K562 (cell line): ENCODE measurements around the gene ZNF584. TPM values are rescaled to one million over a fixed set of nuclear protein-coding genes. Genes with fewer than 3 reads are reported as not detected.
"Not testable (repeated sequence)": the region's sequence is repeated elsewhere in the genome, so short reads cannot be mapped to it uniquely, and the experiment has no call there.

ENCODE experiments used
- ATAC-seq: fragments of 200-7000 bp; cut with Tn5 transposase; 3 replicates; pipeline ENCODE4 v1.9.1; 2020; ENCODE audit warnings: moderate library complexity
- BruUV-seq: library from RNA; stranded (reverse); fragments of 400-500 nt; replicated peaks from 2 replicates; lab custom pipeline; 2021; lab: Mats Ljungman, UMichigan
- CTCF ChIA-PET: fragments of 300-600 bp; formaldehyde crosslinking; extraction: SDS; loops from one replicate; lab custom pipeline; 2021; ENCODE audit warnings: low intra/inter-chr PET ratio; lab: Yijun Ruan, JAX
- POLR2A ChIA-PET: fragments of 300-600, 350-650 bp; sonication (Branson Sonifier 250); formaldehyde crosslinking; extraction: SDS; loops from one replicate; lab custom pipeline; 2021; ENCODE audit warnings: antibody characterized with exemption, inconsistent platforms; lab: Yijun Ruan, JAX
- DNase-seq, 4 experiments: peaks; one replicate each; pipeline versions ENCODE4 v3.0.0 to v3.0.0-alpha.2; 2011 to 2018; ENCODE audit warnings: low spot score in 3 of 4, mixed read lengths in 3 of 4; ENCODE audit errors: extremely low read depth in 1 of 4
- FAIRE-seq: peaks from 2 replicates; lab custom pipeline; 2011; peaks lifted over from hg19 to GRCh38; lab: Jason Lieb, UNC
- H2AFZ ChIP-seq: 2 replicates; pipeline ENCODE4 v1.6.0; 2011; ENCODE audit warnings: low read depth, low read length, control low read depth, inconsistent platforms
- H3K27ac ChIP-seq: fragments of 200-600 bp; 3 replicates; pipeline ENCODE4 v1.8.0; 2011; ENCODE audit warnings: low read depth, mild to moderate bottlenecking, control low read depth, inconsistent platforms, low read length, moderate library complexity, mixed read lengths; ENCODE audit errors: extremely low read depth
- H3K27me3 ChIP-seq, 2 experiments: fragments of 300-600 bp in 1 of 2; 2 replicates in 1 of 2; 3 replicates in 1 of 2; pipeline versions ENCODE4 v1.6.0 to v1.8.0; 2011; ENCODE audit warnings: inconsistent platforms in 2 of 2, low read length in 2 of 2, mild to moderate bottlenecking in 1 of 2, mixed read lengths in 1 of 2, moderate library complexity in 1 of 2; ENCODE audit not compliant: control insufficient read depth in 2 of 2, insufficient read depth in 2 of 2
- H3K36me3 ChIP-seq: fragments of 300-600 bp; 3 replicates; pipeline ENCODE4 v1.8.0; 2011; ENCODE audit warnings: mild to moderate bottlenecking, low read length, inconsistent platforms; ENCODE audit not compliant: control insufficient read depth, insufficient read depth
- H3K4me1 ChIP-seq, 2 experiments: fragments of 200-600 bp in 1 of 2; replicated peaks in 1 of 2; 2 replicates in 1 of 2; 3 replicates in 1 of 2; pipeline versions ENCODE4 v1.5.1 to v1.8.0; 2011; ENCODE audit warnings: inconsistent platforms in 2 of 2, low read length in 2 of 2, mild to moderate bottlenecking in 1 of 2, mixed read lengths in 1 of 2, moderate library complexity in 1 of 2; ENCODE audit not compliant: control insufficient read depth in 2 of 2, insufficient read depth in 2 of 2
- H3K4me2 ChIP-seq: 2 replicates; pipeline ENCODE4 v1.6.1; 2011; ENCODE audit warnings: low read length, control low read depth, inconsistent platforms, mixed read lengths; ENCODE audit not compliant: insufficient read depth
- H3K4me3 ChIP-seq: fragments of 200-600 bp; sonication (generic), shearing (Covaris generic); 2 replicates; pipeline ENCODE4 v1.5.1; 2016; ENCODE audit warnings: control low read depth, inconsistent platforms
- H3K79me2 ChIP-seq: fragments of 200-600 bp; 3 replicates; pipeline ENCODE4 v1.8.0; 2011; ENCODE audit warnings: low read length, inconsistent platforms; ENCODE audit not compliant: control insufficient read depth, insufficient read depth
- H3K9ac ChIP-seq, 2 experiments: 2 replicates each; pipeline versions ENCODE4 v1.6.0 to v1.6.1; 2011; ENCODE audit warnings: low read depth in 2 of 2, low read length in 2 of 2, control low read depth in 1 of 2, inconsistent platforms in 1 of 2, mild to moderate bottlenecking in 1 of 2, mixed read lengths in 1 of 2; ENCODE audit not compliant: insufficient read depth in 1 of 2
- H3K9me1 ChIP-seq: one replicate; pipeline ENCODE4 v1.6.0; 2011; ENCODE audit warnings: inconsistent platforms, mild to moderate bottlenecking, low read length, moderate library complexity; ENCODE audit not compliant: control insufficient read depth, insufficient read depth
- H3K9me3 ChIP-seq: replicated peaks from 2 replicates; pipeline ENCODE4 v1.5.1; 2011; ENCODE audit warnings: low read depth, low read length, inconsistent platforms; ENCODE audit not compliant: control insufficient read depth, insufficient read depth
- H4K20me1 ChIP-seq: replicated peaks from 2 replicates; pipeline ENCODE4 v1.6.1; 2011; ENCODE audit warnings: low read length, inconsistent platforms, mixed read lengths; ENCODE audit not compliant: control insufficient read depth, insufficient read depth
- ARID1B ChIP-seq: fragments of 450-650 bp; IDR thresholded peaks from 2 replicates; pipeline ENCODE4 v1.6.1; 2016; ENCODE audit warnings: antibody characterized with exemption, mild to moderate bottlenecking, inconsistent platforms
- ARNT ChIP-seq, 2 experiments: fragments of 450-650 bp; IDR thresholded peaks; 2 replicates each; pipeline ENCODE4 v1.6.1; 2016; ENCODE audit warnings: mild to moderate bottlenecking in 1 of 2
- CBFA2T3 ChIP-seq: fragments of 450-650 bp; IDR thresholded peaks from 2 replicates; pipeline ENCODE4 v1.6.1; 2017
- DNMT1 ChIP-seq: fragments of 450-650 bp; IDR thresholded peaks from 2 replicates; pipeline ENCODE4 v1.6.1; 2016; ENCODE audit warnings: antibody characterized with exemption, mild to moderate bottlenecking
- DPF2 ChIP-seq: fragments of 450-650 bp; IDR thresholded peaks from 2 replicates; pipeline ENCODE4 v1.6.1; 2016
- HDAC1 ChIP-seq, 2 experiments: fragments of 450-650 bp; IDR thresholded peaks; 2 replicates each; pipeline ENCODE4 v1.6.1; 2016 to 2017; ENCODE audit warnings: inconsistent platforms in 1 of 2, mild to moderate bottlenecking in 1 of 2, moderate library complexity in 1 of 2
- HDAC2 ChIP-seq: fragments of 450-650 bp; IDR thresholded peaks from 2 replicates; pipeline ENCODE4 v1.6.1; 2016; ENCODE audit warnings: mild to moderate bottlenecking
- KDM1A ChIP-seq, 2 experiments: fragments of 450-650 bp; IDR thresholded peaks; 2 replicates each; pipeline ENCODE4 v1.6.1; 2016; ENCODE audit warnings: mild to moderate bottlenecking in 2 of 2
- NBN ChIP-seq: fragments of 450-650 bp; IDR thresholded peaks from 2 replicates; pipeline ENCODE4 v1.6.1; 2016; ENCODE audit warnings: low read depth, mild to moderate bottlenecking
- NFE2 ChIP-seq: IDR thresholded peaks from 2 replicates; pipeline ENCODE4 v1.6.1; 2014; ENCODE audit warnings: antibody characterized with exemption, low read depth
- NFYB ChIP-seq: IDR thresholded peaks from 2 replicates; pipeline ENCODE4 v1.6.1; 2011; ENCODE audit warnings: mild to moderate bottlenecking, moderate library complexity; ENCODE audit not compliant: insufficient read length; ENCODE audit errors: extremely low read depth
- SMARCA4 ChIP-seq: fragments of 450-650 bp; IDR thresholded peaks from 2 replicates; pipeline ENCODE4 v1.6.1; 2016
- SMARCE1 ChIP-seq: fragments of 450-650 bp; IDR thresholded peaks from 2 replicates; pipeline ENCODE4 v1.7.1; 2016; ENCODE audit warnings: mild to moderate bottlenecking
- SUPT5H ChIP-seq: fragments of 450-650 bp; IDR thresholded peaks from 2 replicates; pipeline ENCODE4 v1.6.1; 2016
- ZNF316 ChIP-seq: fragments of 450-650 bp; IDR thresholded peaks from 2 replicates; pipeline ENCODE4 v1.6.1; 2016
- WGBS: fragments of 100-300 bp; shearing (Covaris generic); methylation state at CpG from one replicate; pipeline ENCODE4 v1.1.6; 2016; ENCODE audit warnings: low coverage, mixed read lengths; ENCODE audit not compliant: insufficient coverage; ENCODE audit errors: missing lambda C conversion rate; 5-methylcytosine and 5-hydroxymethylcytosine counted together
- in situ Hi-C: fragments of 300-500 bp; cut with MboI; formaldehyde crosslinking; loops from 4 replicates; pipeline ENCODE4 v1.15.0; 2018; ENCODE audit warnings: inconsistent platforms, mixed read lengths
- intact Hi-C: fragments of 100-400 bp; cut with micrococcal nuclease; formaldehyde crosslinking; loops from 2 replicates; pipeline ENCODE4 v1.14.2; 2022
- polyA plus RNA-seq, 8 experiments: library from polyadenylated mRNA; depleted of rRNA in 4 of 8; stranded (reverse) in 5 of 8; unstranded in 3 of 8; fragments of >200 nt; fragmentation: Nextera tagmentation in 2 of 8; fragmentation: Illumina TruSeq in 1 of 8; extraction: Ambion mirVana in 2 of 8; extraction: Trizol in 1 of 8; gene quantifications; 2 replicates each; pipeline versions ENCODE4 v1.2.1 to v1.2.3, GENCODE V29; 2011 to 2014; ENCODE audit warnings: inconsistent platforms in 1 of 8, missing spikeins in 1 of 8
- total RNA-seq, 7 experiments: library from RNA; depleted of rRNA in 6 of 7; stranded (reverse); fragments of >200 nt in 6 of 7; fragmentation: Illumina TruSeq in 2 of 7; extraction: Trizol in 2 of 7; gene quantifications; 2 replicates each; pipeline versions ENCODE4 v1.2.1 to v1.2.3, GENCODE V29; 2011 to 2021; ENCODE audit warnings: low replicate concordance in 1 of 7
- TF ChIP-seq, protein P1 (sequence below): sonication (generic); IDR thresholded peaks from 2 replicates; pipeline ENCODE4 v1.6.1; 2016
- TF ChIP-seq, protein P2 (sequence below): fragments of 450-650 bp; IDR thresholded peaks from 2 replicates; pipeline ENCODE4 v1.6.1; 2016; ENCODE audit warnings: antibody characterized with exemption

ZNF584 gene
- total and polyA plus RNA-seq, 9 of the 15 experiments (the other 6 are each of a cell fraction or from before 2014, with no cell fraction given), result 5.8 to 43.4 (median 24.6) TPM

DNA sequence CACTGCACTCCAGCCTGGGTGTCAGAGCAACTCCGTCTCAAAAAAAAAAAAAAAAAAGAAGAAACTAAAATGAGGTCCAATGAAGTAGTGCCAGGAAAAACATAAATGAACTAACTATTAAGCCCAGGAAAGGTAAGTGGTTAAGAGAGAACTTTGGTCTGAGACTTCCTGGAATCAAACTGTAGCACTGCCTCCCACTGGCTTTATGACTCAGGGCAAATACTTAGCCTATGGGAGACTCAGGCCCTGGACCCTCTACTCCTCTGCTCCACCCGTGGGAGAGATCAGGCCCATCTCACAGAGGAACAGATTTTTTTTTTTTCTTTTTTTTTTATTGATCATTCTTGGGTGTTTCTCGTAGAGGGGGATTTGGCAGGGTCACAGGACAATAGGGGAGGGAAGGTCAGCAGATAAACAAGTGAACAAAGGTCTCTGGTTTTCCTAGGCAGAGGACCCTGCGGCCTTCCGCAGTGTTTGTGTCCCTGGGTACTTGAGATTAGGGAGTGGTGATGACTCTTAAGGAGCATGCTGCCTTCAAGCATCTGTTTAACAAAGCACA, 4.5 kb upstream of the ZNF584 start:
- peak; percentile 69 for FAIRE-seq
- H3K36me3 ChIP-seq, H2AFZ ChIP-seq, H3K9me1 ChIP-seq, H3K9me3 ChIP-seq, ATAC-seq, CTCF ChIA-PET, H3K4me3 ChIP-seq, BruUV-seq, H3K27me3 ChIP-seq, H4K20me1 ChIP-seq, H3K4me2 ChIP-seq, in situ Hi-C loops: not testable (repeated sequence)
- intact Hi-C loops, result loop anchor here (10.0 kb wide), 1 partner anchor 179 kb away; the partner anchor contains the start of gene ZNF544
- Histone ChIP-seq H3K4me1 (peaks cover 31 to 56% of the 10 kb centered on the region in 2 experiments), H3K9ac (0 out of 4 replicates have a peak overlapping the region, but pooled peaks of 1 of the 2 experiments have one; percentile 4), H3K79me2 (peaks cover 51% of the 10 kb centered on the region), H3K27ac (peak overlapping the region; percentile 10; the same call in 2 of the 3 replicates)
- POLR2A ChIA-PET, result interaction anchor here (0.6 kb wide), 1 partner anchor 73 kb away, joined by 3 read pairs; no protein-coding TSS in a partner anchor
- 6% methylated on average over 5 of the region's 5 CpGs for WGBS
- peak in 3 of 4 experiments; percentile 28 to 72 (median 62) for DNase-seq
- TF ChIP-seq NFYB, result peak; percentile 7
- TF ChIP-seq NFE2, result peak; percentile 62
- peak; percentile 66 to 72; a peak in 2 of 4 replicates for TF ChIP-seq KDM1A (IDR thresholded peaks at IDR 0.05)
- TF ChIP-seq DPF2, result peak; percentile 79
- peak; percentile 57 for TF ChIP-seq ARID1B
- peak; percentile 17; the same call in 1 of the 2 replicates for TF ChIP-seq HDAC2
- TF ChIP-seq, protein P1, sequence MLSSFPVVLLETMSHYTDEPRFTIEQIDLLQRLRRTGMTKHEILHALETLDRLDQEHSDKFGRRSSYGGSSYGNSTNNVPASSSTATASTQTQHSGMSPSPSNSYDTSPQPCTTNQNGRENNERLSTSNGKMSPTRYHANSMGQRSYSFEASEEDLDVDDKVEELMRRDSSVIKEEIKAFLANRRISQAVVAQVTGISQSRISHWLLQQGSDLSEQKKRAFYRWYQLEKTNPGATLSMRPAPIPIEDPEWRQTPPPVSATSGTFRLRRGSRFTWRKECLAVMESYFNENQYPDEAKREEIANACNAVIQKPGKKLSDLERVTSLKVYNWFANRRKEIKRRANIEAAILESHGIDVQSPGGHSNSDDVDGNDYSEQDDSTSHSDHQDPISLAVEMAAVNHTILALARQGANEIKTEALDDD, result 0 out of 2 replicates have a peak, but pooled peaks have one; percentile 20
- peak; percentile 48; the same call in 1 of the 2 replicates for TF ChIP-seq SMARCE1
- TF ChIP-seq CBFA2T3, result peak; percentile 60
- TF ChIP-seq HDAC1 (IDR thresholded peaks at IDR 0.05), result 0 out of 4 replicates have a peak, but pooled peaks of 1 of the 2 experiments have one; percentile 22
- 0 out of 2 replicates have a peak, but pooled peaks have one; percentile 12 for TF ChIP-seq ZNF316
- 0 out of 4 replicates have a peak, but pooled peaks of 1 of the 2 experiments have one; percentile 54 for TF ChIP-seq ARNT (IDR thresholded peaks at IDR 0.05)
- TF ChIP-seq SMARCA4, result peak; percentile 39; the same call in 1 of the 2 replicates
- 0 out of 2 replicates have a peak, but pooled peaks have one; percentile 37 for TF ChIP-seq DNMT1
- 0 out of 2 replicates have a peak, but pooled peaks have one; percentile 30 for TF ChIP-seq SUPT5H
- 0 out of 2 replicates have a peak, but pooled peaks have one; percentile 36 for TF ChIP-seq NBN
- TF ChIP-seq, protein P2, sequence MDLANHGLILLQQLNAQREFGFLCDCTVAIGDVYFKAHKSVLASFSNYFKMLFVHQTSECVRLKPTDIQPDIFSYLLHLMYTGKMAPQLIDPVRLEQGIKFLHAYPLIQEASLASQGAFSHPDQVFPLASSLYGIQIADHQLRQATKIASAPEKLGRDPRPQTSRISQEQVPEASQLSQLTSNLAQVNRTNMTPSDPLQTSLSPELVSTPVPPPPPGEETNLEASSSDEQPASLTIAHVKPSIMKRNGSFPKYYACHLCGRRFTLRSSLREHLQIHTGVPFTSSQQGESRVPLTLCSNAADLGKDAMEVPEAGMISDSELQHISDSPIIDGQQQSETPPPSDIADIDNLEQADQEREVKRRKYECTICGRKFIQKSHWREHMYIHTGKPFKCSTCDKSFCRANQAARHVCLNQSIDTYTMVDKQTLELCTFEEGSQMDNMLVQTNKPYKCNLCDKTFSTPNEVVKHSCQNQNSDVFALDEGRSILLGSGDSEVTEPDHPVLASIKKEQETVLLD, result 0 out of 2 replicates have a peak, but pooled peaks have one; percentile 17
